GM21528 (cell line): ENCODE results near the gene RPS27A.
"Not testable (repeated sequence)": the region's sequence is repeated elsewhere in the genome, so short reads cannot be mapped to it uniquely, and the experiment has no call there.

Source experiments
- ATAC-seq: cut with Tn5 transposase; IDR thresholded peaks from one replicate; pipeline ENCODE4 v1.9.1; 2021; ENCODE audit warnings: mild to moderate bottlenecking, moderate library complexity; ENCODE audit not compliant: unreplicated experiment, low FRiP score

RPS27A gene

DNA sequence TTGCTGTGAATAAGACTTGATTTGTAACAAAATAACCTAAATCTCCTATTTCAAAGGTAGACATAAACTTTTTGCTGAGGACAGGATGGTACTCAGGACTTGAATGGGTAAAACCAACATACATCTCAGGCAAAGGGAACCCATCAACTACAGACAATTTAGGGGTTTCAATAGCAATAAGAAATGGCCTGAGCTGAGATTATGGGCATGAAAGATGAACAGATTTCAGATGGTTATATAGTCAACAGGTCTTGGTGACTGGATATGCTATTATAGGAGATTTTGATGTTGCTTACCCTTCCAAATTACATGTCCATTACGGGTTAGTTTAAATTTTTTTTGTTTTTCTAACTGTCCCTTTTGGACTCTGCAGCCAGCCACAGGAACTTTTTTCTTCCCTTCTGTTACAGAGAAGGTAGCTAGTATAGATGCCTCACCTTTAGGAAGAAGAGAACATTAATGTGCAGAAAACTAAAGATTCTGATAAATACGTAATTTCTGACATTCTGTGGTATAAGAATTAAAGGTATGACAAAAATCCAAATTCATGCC is 4.6 kb downstream of the RPS27A start:
- ATAC-seq = no peak

DNA sequence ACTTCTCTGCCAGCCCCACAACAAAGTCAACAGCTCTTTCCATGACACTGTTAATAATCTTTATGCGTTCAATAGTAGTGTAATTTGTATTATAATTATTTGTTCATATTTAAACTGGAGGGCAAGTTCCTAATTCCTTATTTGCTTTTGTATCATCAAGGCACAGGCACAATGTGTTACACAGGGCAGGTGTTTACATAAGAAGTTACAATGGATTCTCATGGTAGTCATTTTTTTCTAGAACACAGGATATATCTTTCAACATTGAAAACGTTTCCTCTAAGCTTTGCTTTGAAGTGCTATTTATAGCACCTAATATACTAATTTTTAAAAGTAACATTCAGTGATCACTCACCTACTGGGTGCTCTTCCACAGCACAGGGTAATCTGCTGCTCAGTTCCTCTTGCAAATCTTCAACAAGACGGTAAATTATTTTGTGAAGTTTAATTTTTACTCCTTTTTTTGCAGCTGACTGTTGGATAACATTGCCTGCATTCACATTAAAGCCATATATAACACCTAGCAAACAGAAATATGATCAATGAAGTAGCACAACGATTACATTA is 7.3 kb downstream of the RPS27A start:
- ATAC-seq = no peak

DNA sequence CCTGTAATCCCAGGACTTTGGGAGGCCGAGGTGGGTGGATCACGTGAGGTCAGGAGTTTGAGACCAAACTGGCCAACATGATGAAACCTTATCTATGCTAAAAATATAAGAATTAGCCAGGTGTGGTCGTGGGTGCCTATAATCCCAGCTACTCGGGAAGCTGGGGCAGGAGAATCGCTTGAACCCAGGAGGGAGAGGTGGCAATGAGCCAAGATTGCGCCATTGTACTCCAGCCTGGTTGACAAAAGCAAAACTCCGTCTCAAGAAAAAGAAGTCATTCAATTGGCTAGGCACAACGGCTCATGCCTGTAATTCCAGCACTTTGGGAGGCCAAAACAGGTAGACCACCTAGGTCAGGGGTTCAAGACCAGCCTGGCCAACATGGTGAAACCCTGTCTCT is 9.1 kb downstream of the RPS27A start:
- not testable (repeated sequence) for ATAC-seq

DNA sequence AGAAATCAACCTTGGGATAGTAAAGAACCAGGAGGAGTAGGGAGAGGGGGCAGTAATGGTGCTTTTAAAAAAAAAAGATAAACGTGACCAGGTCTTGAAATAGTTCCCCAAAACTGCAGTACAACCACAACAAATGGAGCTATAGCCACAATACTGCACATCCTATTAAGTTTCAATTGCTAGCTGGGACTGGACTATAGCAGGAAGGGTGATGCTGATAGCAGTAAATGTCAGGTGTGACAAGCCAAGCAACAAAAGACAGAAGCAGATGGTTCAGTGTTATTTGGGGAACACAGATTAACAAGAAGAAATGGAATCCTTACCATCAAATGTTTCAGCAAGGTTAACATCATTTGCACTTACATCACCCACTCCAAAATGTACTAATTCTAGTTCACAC is 10.1 kb downstream of the RPS27A start:
- ATAC-seq = no peak

DNA sequence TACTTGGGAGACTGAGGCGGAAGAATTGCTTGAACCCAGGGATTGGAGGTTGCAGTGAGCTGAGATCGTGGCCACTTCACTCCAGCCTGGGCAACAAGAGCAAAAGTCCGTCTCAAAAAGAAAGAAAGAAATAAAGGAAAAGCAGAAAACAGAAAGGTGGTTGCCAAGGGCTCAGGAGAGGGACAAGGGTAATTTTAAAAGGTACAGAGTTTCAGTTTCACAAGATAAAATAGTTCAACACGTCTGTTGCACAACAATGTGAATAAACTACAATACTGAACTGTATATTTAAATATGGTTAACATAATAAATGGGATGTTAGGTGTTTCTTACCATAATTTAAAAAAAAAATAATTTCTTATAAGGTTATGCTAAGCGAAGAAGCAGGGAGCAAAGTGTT is 12.9 kb downstream of the RPS27A start:
- no peak for ATAC-seq

DNA sequence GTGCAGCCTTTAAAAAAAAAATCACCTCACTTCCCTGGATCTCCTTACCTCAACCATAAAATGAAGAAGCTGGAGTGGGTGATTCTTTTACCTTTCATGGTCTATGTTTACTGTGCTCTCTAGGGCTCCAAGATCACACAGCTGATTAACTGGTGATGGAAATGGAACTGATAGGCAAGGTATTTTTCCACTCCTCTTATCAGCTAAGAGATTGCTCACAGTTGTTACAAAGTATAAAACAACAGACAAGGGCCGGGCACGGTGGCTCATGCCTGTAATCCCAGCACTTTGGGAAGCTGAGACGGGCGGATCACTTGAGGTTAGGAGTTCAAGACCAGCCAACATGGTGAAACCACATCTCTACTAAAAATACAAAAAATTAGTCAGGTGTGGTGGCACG is 14.5 kb downstream of the RPS27A start:
- ATAC-seq = no peak

DNA sequence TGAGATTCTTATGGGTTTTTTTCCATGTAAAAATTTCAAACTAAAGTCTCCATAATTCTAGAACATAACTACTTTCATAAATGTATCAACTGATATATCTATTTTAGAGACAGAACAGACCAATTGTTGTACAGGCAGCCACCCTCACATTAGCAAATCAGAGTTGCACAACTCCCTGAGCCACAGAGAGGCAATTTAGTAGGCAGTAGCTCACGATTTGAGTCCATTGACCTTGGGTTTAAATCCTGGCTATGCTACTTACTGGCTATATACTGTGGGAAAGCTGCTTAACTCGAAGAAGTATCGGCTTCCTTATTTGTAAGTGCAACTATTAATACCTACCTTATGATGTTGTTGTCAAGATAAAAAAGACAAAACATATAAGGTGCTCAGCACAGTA is 20.3 kb downstream of the RPS27A start:
- ATAC-seq = no peak

DNA sequence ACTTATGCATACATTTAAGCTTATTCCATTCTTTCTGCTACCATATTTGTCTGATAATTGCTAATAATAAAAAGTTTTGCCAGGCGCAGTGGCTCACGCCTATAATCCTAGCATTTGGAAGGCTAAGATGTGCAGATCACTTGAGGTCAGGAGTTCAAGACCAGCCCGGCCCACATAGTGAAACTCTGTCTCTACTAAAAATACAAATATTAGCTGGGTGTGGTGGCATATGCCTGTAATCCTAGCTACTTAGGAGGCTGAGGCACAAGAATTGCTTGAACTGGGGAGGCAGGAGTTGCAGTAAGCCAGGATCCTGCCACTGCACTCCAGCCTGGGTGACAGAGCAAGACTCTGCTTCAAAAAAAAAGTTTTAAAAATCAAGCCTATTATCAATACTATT is 27.1 kb downstream of the RPS27A start:
- ATAC-seq = not testable (repeated sequence)

DNA sequence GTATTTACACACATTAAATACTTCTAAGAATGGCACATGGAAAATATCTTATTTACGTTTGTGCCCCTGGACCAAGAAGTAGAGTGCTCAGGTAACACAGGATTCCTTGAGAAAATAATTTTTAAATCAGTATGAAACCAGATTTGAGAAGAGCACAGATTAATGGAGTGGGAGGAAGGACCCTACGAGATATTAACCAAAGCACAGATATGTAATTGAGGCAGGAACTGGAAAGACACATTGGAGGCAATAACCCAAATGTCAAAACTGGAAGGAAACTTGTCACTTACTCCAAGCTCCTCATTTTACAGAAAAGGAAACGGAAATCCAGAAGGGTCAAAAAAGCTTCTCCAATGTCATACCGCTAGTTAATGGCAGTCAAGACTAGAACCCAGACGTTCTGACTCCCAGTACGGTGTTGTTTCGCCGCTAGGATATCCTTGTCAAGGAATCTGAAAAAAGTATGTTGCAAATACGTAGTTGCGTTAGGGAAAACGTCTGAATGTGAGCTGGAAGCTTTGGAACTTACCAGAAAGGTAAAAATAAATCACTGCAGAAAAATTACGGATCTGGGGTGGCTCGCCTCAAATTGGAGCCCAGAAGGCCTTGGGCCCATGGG is 35.9 kb downstream of the RPS27A start:
- ATAC-seq = no peak

DNA sequence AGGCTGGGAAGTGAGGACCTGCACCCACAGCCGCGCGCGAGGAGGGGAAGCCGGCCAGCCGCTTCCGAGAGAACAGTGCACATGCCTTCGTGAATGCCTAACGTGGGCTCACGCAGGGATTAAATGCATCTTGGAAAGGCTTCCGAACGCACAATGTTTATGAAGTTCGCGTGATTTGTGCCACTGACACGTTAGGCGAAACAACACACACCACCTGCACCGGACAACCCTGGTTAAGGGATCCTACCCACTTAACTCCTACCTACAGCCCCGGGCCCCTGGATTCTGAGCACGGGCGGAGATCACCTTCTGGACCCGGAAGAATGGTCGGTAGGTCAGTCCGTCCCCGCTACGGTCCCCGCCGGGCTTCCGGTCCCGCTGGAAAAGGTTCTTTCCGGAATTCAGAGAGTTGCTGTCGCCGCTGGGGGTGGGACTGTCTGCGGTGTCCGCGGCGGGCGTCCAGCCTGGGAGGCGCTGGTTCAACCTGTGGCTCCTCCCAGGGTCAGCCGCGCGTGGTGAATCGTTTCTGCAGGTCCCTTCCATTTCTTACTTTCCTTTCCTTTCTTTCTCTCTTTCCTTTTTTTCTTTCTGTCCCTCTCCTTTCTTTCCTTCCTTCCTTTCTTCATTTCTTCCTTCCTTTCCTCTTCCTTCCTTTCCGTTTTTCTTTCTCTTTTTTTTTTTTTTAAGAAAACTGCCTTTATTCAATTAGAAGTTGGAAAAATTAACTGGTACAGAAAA is 36.6 kb downstream of the RPS27A start, which contains the start of gene MTIF2:
TSS of gene MTIF2 (minus strand) at position 325 of the 738 bp plus-strand sequence. CDS start 5,373 bp downstream, outside the sequence.
- peak; percentile 96 for ATAC-seq

DNA sequence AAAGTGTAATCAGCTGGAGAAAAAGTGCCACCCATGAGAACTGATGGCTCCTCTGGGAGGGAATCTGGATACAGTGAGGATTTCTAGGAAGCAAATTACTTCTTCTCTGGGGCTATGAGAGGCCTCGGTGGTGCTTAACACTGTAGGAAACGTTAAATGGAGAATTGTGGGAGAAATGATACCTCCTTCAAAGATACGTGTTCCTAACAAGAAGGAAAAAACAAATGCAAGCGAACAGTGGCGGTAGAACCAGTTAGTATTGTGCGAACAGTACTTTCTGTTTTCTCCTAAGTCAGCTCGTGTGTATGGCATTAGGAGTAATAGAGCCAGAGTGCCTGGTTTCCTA is 37.1 kb downstream of the RPS27A start:
- no peak for ATAC-seq

DNA sequence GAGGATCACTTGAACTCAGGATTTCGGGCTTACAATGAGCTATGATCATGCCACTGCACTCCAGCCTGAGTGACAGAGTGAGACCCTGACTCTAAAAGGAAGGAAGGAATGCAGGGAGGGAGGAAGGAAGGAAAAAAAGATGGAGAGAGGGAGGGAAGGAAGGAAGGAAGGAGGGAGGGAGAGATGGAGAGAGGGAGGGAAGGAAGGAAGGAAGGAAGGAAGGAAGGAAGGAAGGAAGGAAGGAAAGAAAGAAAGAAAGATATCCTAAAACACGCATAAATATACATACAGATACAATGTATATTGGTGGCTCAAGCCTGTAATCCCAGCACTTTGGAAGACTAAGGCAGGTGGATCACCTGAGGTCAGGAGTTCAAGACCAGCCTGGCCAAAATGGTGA is 41.9 kb downstream of the RPS27A start:
- ATAC-seq = not testable (repeated sequence)

DNA sequence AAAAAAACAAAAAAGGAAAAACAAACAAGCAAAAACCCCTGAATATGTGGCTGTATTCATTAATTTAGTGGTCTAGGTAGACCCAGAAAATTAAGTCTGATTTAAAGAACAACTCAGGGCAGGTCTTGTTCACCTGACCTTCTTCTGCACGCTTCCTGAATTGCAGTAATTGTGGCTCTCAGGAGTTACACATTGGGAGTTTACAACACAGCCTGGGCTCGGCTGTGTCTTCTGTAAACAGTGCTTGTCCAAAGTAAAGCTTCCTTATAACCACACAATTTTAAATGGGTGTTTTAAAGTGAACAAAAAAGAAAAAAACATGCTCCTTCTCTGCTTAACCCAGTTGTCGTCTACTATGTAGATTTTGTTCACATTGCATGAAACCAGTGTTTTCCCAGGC is 44.8 kb downstream of the RPS27A start:
- no peak for ATAC-seq

DNA sequence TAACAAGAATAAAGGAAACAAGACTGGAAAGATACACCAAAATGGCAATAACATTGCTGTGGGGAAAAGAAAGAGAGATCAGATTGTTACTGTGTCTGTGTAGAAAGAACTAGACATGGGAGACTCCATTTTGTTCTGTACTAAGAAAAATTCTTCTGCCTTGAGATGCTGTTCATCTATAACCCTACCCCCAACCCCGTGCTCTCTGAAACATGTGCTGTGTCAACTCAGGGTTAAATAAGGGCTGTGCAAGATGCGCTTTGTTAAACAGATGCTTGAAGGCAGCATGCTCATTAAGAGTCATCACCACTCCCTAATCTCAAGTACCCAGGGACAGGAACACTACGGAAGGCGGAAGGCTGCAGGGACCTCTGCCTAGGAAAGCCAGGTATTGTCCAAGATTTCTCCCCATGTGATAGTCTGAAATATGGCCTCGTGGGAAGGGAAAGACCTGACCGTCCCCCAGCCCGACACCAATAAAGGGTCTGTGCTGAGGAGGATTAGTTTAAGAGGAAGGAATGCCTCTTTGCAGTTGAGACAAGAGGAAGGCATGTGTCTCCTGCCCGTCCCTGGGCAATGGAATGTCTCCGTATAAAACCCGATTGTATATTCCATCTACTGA is 46.8 kb downstream of the RPS27A start:
- not testable (repeated sequence) for ATAC-seq

DNA sequence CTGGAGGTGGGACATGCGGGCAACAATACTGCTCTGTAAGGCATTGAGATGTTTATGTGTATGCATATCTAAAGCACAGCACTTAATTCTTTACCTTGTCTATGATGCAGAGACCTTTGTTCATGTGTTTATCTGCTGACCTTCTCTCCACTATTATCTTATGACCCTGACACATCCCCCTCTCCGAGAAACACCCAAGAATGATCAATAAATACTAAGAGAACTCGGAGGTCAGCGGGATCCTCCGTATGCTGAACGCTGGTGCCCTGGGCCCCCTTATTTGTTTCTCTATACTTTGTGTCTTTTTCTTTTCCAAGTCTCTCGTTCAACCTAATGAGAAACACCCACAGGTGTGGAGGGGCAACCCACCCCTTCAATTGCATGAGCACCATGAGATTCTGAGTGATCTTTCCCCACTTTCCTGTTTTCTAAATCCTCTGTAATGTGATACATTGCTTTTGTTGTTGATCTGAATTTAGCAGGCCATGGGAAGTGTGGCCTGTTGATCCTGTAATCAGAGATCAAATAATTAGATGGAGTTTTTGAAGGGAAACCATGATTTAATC is 47.5 kb downstream of the RPS27A start:
- ATAC-seq = not testable (repeated sequence)

DNA sequence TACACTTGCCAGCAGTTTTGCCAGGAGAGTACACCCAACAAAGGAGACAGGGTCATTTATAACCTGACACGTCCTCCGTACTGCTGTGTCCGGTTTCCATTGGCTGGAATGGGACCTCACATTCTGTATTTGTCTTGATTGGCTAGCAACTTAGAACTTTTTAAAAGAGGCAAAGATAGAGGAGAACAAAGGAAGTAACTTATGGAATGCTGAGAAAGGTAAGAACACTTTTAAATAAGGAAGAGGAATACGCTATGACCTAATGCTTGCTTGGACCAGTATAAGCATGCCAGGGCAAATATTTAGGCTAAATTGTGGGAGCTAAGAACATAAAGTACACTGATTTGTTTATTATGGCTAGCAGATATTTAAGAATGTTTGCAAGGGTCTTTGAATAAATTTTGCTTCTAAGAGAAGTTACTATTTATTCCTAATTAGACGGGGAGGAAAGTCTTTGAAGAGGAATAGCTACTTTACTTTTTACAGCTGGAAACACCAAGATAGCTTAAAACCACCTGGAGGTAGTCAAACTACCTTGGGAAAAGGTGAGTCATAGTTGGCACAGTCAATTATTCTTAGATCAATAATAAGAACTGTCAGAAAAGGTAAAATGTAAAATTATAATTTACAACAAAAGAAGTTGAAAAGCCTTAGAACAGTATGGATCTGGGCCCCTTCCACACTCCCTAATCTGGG is 48.5 kb downstream of the RPS27A start:
- not testable (repeated sequence) for ATAC-seq

DNA sequence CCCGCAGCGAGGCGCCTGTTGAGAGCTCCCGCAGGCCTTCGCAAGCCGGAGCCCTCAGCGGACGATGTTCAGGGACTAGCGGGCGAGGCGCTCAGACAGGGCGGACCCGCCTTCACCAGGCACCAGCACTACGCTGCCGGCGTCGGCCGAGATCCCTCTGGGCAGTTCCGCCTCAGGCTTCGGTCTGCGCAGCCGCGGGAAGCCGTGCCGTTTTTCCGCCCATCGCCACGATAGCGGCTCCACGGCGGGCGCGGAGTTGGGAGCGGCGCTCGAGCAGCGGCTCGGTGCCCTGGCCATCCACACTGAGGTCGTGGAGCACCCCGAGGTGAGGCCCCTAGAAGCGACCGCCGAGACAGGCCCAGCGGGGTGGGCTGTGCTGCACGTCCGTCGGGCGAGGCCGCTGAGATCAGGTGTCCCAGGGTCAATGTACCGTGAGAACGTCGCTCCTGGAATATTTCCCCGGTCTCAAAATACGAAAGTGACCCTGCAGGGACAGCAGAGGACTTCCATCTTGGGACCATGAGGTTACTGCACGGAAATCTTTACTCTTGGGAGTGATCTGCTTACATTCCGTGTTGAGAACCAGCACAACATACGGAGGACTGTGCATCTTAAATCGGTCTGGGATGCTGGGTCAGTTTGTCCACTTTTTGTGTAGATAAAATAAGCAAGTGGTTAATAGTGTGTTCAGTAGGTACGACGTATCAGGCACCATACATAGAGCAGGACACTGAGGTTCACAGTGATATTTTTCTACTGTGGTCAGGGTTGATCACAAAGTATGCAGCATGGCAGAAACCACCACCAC is 49.8 kb downstream of the RPS27A start:
- peak; percentile 98 for ATAC-seq

DNA sequence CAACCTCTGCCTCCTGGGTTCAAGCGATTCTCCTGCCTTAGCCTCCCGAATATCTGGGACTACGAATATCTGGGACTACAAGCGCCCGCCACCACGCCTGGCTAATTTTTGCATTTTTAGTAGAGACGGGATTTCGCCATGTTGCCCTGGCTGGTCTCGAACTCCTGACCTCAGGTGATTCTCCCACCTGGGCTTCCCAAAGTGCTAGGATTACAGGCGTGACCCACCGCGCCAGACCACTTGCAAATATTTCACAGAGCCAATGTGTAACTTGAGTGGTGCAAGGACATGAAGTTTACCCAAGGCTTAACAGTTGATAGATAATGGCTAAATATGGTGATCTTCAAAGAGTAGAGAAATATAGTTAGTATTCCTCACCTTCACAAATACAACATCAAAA is 50.6 kb downstream of the RPS27A start:
- ATAC-seq = no peak
